CD4-positive, alpha-beta T cell (primary cell): ENCODE data around the gene ASB8. TPM values are rescaled to one million over a fixed set of nuclear protein-coding genes. Genes with fewer than 3 reads are reported as not detected.

Source experiments
- ATAC-seq: fragments of 200-7000 bp; cut with Tn5 transposase; one replicate; pipeline ENCODE4 v1.10.0; 2022; ENCODE audit warnings: mild to moderate bottlenecking; ENCODE audit not compliant: poor library complexity
- CTCF ChIA-PET: fragments of 350-600 bp; sonication (Branson Sonifier 250); formaldehyde crosslinking; loops from one replicate; lab custom pipeline; 2021; ENCODE audit warnings: antibody characterized with exemption, inconsistent platforms; lab: Charles Lee
- POLR2A ChIA-PET: fragments of 350-600 bp; sonication (Branson Sonifier 250); formaldehyde crosslinking; loops from one replicate; lab custom pipeline; 2021; ENCODE audit warnings: antibody characterized with exemption, inconsistent platforms; lab: Charles Lee
- DNase-seq, 14 experiments: peaks; one replicate each; pipeline ENCODE4 v3.0.0-alpha.2; 2013 to 2020; ENCODE audit warnings: mixed read lengths in 2 of 14
- H3K27ac ChIP-seq, 2 donors: one replicate each; pipeline versions ENCODE4 v1.5.1 to v1.7.0; 2013; ENCODE audit warnings: low read length in 2 of 2, low read depth in 1 of 2, mild to moderate bottlenecking in 1 of 2
- H3K27me3 ChIP-seq, 2 experiments: 1 replicate in 1 of 2; 2 replicates in 1 of 2; pipeline versions ENCODE4 v1.6.1 to v1.7.0; 2013; ENCODE audit warnings: low read length in 2 of 2, control low read depth in 1 of 2, mild to moderate bottlenecking in 1 of 2, moderate library complexity in 1 of 2; ENCODE audit not compliant: insufficient read depth in 2 of 2, control insufficient read depth in 1 of 2
- H3K36me3 ChIP-seq: one replicate; pipeline ENCODE4 v1.6.1; 2013; ENCODE audit warnings: low read length, control low read depth; ENCODE audit not compliant: insufficient read depth
- H3K4me1 ChIP-seq: one replicate; pipeline ENCODE4 v1.6.1; 2013; ENCODE audit warnings: low read length, control low read depth; ENCODE audit not compliant: insufficient read depth
- H3K4me3 ChIP-seq: one replicate; pipeline ENCODE4 v1.5.1; 2013; ENCODE audit warnings: mild to moderate bottlenecking, low read length, moderate library complexity
- H3K9me3 ChIP-seq, 2 experiments: 1 replicate in 1 of 2; 2 replicates in 1 of 2; pipeline versions ENCODE4 v1.6.1 to v1.7.0; 2013; ENCODE audit warnings: low read length in 2 of 2, mild to moderate bottlenecking in 2 of 2, control low read depth in 1 of 2, moderate library complexity in 1 of 2; ENCODE audit not compliant: control insufficient read depth in 1 of 2, insufficient read depth in 1 of 2
- H3K27ac Mint-ChIP-seq: one replicate; pipeline ENCODE4 v1.8.0; 2020; ENCODE audit warnings: mixed read lengths
- H3K27me3 Mint-ChIP-seq: one replicate; pipeline ENCODE4 v1.8.0; 2021; ENCODE audit warnings: mixed read lengths
- H3K36me3 Mint-ChIP-seq: one replicate; pipeline ENCODE4 v1.8.0; 2021; ENCODE audit warnings: low read depth, mixed read lengths
- H3K4me1 Mint-ChIP-seq: one replicate; pipeline ENCODE4 v1.8.0; 2021; ENCODE audit warnings: low read depth, mixed read lengths
- H3K4me3 Mint-ChIP-seq: one replicate; pipeline ENCODE4 v1.8.0; 2020; ENCODE audit warnings: mild to moderate bottlenecking, mixed read lengths
- H3K9me3 Mint-ChIP-seq: one replicate; pipeline ENCODE4 v1.8.0; 2020; ENCODE audit warnings: mixed read lengths
- CTCF ChIP-seq: fragments of 200-600 bp; IDR thresholded peaks from one replicate; pipeline ENCODE4 v1.8.0; 2022; ENCODE audit warnings: antibody characterized with exemption, mild to moderate bottlenecking
- intact Hi-C, 2 experiments: fragments of 100-400 bp; cut with DNase I in 1 of 2; cut with micrococcal nuclease in 1 of 2; formaldehyde crosslinking; loops; one replicate each; pipeline versions ENCODE4 v1.15.1 to v1.9.0; 2023 to 2025; cut with DNase I, micrococcal nuclease
- total RNA-seq, 174 experiments: library from RNA in 2 of 174; stranded (reverse) in 2 of 174; gene quantifications; one replicate each; pipeline ENCODE4 v1.2.3 and lab custom pipeline; 2021 to 2026

ASB8 gene
- total RNA-seq, 2 experiments from 2014 or later, result 50.9 TPM

GRCh38 chr12:48192861-48193260, 35.5 kb upstream of the ASB8 start:
- Histone ChIP-seq H3K9me3 (no peaks in the 10 kb centered on the region), H3K4me3 (no peak overlapping the region), H3K27ac (no peak overlapping the region), H3K36me3 (no peaks in the 10 kb centered on the region), H3K4me1 (peaks cover 4% of the 10 kb centered on the region), H3K27me3 (peaks cover 0 to 4% of the 10 kb centered on the region in 2 experiments)
- intact Hi-C loops, result loop anchor here in 1 of 2 experiments (5.0 kb wide), 1 partner anchor 36 kb away; the partner anchor contains the start of gene ASB8
- Mint-ChIP-seq H3K27me3 (peaks cover 10% of the 10 kb centered on the region), H3K9me3 (no peaks in the 10 kb centered on the region), H3K4me3 (no peak overlapping the region), H3K4me1 (no peaks in the 10 kb centered on the region), H3K27ac (no peak overlapping the region), H3K36me3 (no peaks in the 10 kb centered on the region)
- CTCF ChIA-PET, result interaction anchor here (1.7 kb wide), 1 partner anchor 10 kb away, joined by 5 read pairs; the partner anchor contains the start of gene CCDC184
- ATAC-seq, result no peak
- TF ChIP-seq CTCF, result no peak
- no peak for DNase-seq
- POLR2A ChIA-PET, result no interaction called here

GRCh38 chr12:48191096-48191495, 33.8 kb upstream of the ASB8 start:
- Histone ChIP-seq H3K36me3 (no peaks in the 10 kb centered on the region), H3K4me1 (no peaks in the 10 kb centered on the region), H3K27me3 (peaks cover 0 to 4% of the 10 kb centered on the region in 2 experiments), H3K9me3 (no peaks in the 10 kb centered on the region), H3K4me3 (no peak overlapping the region), H3K27ac (no peak overlapping the region)
- CTCF ChIA-PET, result interaction anchor here (2.2 to 2.5 kb wide), 2 partner anchors 8 to 13 kb away, joined by 5 to 25 read pairs; no protein-coding TSS in a partner anchor
- Mint-ChIP-seq H3K36me3 (no peaks in the 10 kb centered on the region), H3K27ac (no peak overlapping the region), H3K4me3 (no peak overlapping the region), H3K27me3 (peaks cover 14% of the 10 kb centered on the region), H3K4me1 (no peaks in the 10 kb centered on the region), H3K9me3 (no peaks in the 10 kb centered on the region)
- DNase-seq (no peak), ATAC-seq (no peak)
- no peak for TF ChIP-seq CTCF
- intact Hi-C loops, result loop anchor here in 1 of 2 experiments (5.0 kb wide), 1 partner anchor 34 kb away; the partner anchor contains the start of gene ASB8
- POLR2A ChIA-PET, result no interaction called here

DNA sequence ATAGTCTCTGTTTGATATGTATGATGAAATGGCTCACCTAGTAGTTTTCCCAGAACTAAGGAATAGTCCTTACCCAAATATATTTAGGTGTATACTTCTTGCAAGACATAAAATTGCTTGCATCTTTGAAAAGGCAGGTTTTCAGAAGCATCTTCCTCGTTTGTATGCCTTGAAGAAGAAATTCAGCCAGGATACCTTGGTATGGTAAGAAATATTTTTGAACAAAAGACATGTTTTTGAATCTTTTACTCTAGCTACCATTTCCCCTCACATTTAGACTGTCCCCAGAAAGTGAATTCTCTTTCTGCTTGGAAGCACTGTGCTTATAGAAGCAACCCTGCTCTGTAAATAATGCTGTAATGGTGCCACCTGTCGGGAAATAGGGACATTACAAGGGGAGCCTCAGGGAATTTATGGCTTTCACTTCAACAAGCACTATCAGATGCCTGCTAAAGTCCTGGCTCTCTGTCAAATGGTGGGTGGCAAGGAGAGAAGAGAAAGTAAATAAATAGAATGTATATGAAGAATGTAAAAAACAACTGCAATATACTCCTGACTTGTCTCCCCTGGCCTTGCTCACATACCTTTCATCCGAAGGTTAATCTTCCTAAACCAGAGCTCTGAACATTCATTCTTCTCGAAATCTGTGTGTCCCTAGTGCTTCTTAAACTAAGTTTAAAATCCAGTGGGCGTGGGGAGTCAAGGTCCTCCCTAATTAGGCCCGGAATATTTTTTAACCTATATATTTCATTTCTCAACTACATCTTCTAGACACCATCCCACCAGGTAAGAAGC, 32.2 kb upstream of the ASB8 start:
- no peak overlapping the region for H3K4me3 ChIP-seq
- Mint-ChIP-seq H3K27me3 (peaks cover 23% of the 10 kb centered on the region), H3K4me1 (no peaks in the 10 kb centered on the region), H3K27ac (no peak overlapping the region), H3K36me3 (no peaks in the 10 kb centered on the region), H3K4me3 (no peak overlapping the region), H3K9me3 (no peaks in the 10 kb centered on the region)
- H3K36me3 ChIP-seq, result no peaks in the 10 kb centered on the region
- no peak overlapping the region for H3K27ac ChIP-seq
- POLR2A ChIA-PET, result interaction anchor here (1.4 kb wide), 1 partner anchor 10 kb away, joined by 8 read pairs; no protein-coding TSS in a partner anchor
- H3K9me3 ChIP-seq, result peaks cover 0 to under 1% of the 10 kb centered on the region in 2 experiments
- H3K4me1 ChIP-seq, result peaks cover 3% of the 10 kb centered on the region
- DNase-seq (peak; percentile 43 to 83 (median 66)), ATAC-seq (peak; percentile 91)
- peak; percentile 80 for TF ChIP-seq CTCF
- CTCF ChIA-PET, result interaction anchor here (0.9 to 2.5 kb wide), 6 partner anchors 10 to 68 kb away, joined by 3 to 25 read pairs (median 4); no protein-coding TSS in a partner anchor
- intact Hi-C loops, result loop anchor here in 1 of 2 experiments (5.0 kb wide), 3 partner anchors 32 to 428 kb away; partner anchors contain the start of gene ASB8
- peaks cover 8 to 11% of the 10 kb centered on the region in 2 experiments for H3K27me3 ChIP-seq
